CD4-positive, alpha-beta T cell treated with Interleukin-1 beta for 1 hour (primary cell): Measurements from ENCODE around the gene FRMD7.
"Not testable (repeated sequence)": the region's sequence is repeated elsewhere in the genome, so short reads cannot be mapped to it uniquely, and the experiment has no call there.

Source experiments
- DNase-seq, 2 donors: peaks; one replicate each; pipeline ENCODE4 v3.0.0-alpha.2; 2020 to 2022

The FRMD7 gene, protein sequence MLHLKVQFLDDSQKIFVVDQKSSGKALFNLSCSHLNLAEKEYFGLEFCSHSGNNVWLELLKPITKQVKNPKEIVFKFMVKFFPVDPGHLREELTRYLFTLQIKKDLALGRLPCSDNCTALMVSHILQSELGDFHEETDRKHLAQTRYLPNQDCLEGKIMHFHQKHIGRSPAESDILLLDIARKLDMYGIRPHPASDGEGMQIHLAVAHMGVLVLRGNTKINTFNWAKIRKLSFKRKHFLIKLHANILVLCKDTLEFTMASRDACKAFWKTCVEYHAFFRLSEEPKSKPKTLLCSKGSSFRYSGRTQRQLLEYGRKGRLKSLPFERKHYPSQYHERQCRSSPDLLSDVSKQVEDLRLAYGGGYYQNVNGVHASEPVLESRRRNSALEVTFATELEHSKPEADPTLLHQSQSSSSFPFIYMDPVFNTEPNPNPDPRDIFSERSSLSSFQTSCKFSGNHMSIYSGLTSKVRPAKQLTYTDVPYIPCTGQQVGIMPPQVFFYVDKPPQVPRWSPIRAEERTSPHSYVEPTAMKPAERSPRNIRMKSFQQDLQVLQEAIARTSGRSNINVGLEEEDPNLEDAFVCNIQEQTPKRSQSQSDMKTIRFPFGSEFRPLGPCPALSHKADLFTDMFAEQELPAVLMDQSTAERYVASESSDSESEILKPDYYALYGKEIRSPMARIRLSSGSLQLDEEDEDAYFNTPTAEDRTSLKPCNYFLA

DNA sequence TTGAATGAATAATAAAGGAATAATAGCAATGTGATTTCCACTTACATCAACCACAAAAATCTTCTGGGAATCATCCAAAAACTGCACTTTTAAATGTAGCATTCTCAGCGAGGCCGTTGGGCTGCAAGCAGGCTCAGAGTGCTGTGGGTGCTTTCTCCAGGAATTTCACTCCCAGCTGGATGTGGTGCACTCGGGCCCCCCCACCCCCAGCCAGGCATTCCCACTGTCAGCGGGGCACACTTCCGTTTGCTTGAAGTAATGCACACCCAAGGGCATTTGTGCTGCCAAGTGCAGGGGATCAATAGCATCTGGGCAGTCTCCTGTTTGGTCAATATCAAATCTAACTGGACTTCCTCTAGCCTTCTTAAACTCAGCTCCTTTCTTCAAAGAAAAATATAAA is at the start of gene FRMD7:
Gene FRMD7 (minus strand): TSS at position 278 of the 400 bp plus-strand sequence. CDS start 176 bp downstream, at position 102.
- DNase-seq, result no peak

DNA sequence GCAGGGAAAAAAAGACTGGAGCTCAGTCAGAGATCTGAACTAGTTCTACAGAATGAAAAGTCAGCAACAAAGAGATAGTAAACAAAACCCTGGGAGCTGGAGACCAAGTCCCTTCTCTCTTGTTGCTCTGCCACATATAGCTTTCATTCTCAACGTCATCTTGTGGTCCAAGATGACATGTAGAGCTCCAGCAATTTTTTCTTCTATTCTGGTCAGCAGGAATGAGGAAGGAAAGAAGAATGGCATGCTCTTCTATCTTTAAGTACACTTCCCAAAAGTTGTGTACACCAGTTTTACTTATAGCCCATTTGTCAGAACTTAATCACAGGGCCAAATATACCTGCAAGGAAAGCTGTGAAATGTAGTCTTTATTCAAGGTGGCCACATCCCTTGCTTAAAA is 45.8 kb upstream of the FRMD7 start:
- DNase-seq, result no peak

DNA sequence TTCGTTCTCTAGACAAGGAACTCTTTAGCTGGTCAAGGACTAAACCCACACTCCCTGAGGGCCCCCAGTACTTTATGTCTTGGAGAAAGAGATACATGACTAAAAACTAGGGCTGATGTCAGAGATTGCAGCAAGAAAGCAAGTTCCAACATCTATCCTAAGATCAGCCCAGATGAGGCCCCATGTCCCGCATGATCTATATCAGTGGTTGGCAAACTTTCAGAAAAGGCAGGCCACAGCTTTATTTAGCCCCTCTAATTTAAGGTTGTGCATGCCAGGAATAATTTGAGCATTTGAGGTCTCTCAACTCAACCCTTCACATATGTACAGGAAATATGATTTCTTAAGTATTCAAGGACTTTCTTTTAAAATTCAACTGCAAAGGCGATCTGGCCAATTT is 44.1 kb upstream of the FRMD7 start:
- DNase-seq, result no peak

DNA sequence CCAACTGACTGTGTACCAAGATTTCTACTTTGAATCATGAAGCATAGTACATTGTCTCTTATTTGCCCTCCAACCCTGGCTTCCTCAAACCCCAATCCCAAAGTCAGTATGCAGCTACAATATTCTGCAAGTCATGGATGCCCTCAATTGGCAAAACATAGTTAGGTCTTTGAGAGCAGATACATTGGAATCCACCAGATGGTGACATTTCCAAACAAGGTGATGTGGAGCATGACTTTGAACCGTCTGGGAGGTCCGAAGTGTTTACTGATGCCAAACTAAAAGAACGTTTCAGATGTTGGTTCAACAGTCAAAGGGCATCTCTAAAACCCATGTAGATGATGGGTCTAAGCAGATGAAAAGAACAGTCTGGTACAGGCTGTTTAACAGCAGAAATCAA is 43.7 kb upstream of the FRMD7 start:
- DNase-seq, result no peak

DNA sequence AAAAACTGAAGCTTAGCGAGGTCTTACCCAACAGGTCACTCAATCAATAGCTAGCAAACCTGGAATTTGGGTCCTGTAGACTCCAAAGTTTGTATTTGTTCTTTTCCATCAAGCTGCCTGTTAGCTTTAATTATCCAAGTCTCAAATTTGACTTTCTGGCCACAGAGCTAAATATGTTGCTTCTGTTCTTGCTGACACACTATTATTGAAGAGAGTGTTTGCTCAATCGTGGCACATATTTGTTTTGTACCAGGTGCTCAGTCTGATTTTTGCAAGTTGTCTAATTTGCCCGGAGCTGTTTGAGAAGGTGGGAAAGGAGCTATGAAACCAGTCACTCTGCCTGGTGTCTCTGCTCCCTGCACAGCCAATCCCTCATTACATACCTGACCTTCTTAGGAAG is 41.7 kb upstream of the FRMD7 start:
- no peak for DNase-seq

DNA sequence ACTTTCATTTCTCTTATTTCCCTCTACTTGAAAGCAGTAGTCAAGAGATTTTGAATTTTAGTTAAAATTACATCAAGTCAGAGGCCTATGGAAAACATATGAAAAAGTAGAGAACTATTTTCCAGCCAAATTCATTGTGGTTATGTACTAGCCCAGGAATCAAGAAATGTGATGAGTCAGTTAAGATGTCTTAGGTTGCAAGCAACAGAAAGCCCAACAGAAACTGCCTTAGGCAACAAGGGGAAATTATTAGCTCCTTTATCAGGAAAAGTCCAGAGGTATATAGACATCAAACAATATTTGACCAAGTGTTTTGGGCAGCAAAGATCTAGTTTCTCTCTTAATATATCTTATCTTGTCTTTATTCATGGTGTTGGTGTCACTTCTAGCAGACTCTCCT is 37.8 kb upstream of the FRMD7 start:
- no peak for DNase-seq

DNA sequence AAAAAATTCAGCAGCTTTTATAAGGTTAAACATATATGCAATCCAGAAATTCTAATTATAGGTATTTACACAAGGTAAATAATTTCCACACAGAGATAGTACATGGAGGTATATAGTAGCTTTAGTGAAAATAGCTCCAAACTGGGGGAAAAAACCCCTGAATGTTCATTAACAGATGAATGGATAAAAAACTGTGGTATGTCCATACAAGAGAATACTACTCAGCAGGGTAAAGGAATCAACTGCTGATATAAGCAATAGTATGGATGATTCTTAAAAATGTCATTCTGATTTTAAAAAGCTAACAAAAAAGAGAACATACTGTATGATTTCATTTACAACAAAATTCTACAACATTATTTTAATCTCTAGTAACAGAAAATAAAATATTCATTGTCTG is 37.2 kb upstream of the FRMD7 start:
- no peak for DNase-seq

DNA sequence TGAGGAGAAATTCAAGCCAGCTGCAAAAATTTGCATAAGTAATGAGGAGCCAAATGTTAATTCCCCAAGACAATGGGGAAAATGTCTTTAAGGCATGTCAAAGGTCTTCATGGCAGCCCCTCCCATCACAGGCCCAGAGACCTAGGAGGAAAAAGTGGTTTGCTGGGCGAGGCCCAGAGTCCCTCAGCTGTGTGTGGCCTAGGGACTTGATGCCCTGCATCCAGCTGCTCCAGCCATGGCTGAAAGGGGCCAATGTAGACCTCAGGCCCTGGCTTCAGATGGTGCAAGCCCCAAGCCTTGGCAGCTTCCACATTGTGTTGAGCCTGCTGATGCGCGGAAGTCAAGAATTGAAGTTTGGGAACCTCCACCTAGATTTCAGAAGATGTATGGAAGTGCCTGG is 35.3 kb upstream of the FRMD7 start:
- not testable (repeated sequence) for DNase-seq

DNA sequence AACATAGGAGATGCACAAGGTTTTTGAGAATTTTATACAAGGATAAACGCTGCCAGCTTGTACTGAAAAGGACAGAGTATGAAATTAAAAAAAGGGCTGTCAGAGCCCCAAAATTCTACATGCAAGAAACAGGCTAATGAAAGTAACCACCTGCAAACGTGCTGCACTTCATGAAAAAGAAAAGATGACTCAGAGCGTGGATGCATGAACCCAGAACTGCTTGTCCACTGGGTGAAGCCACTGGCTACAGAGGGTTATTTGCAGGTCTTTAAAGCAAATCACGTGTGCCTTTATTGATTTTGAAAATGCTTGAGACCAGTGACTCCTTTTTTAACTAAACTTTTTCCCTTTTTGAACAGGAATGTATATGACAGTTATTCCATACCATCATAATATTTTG is 25.3 kb upstream of the FRMD7 start:
- no peak for DNase-seq

DNA sequence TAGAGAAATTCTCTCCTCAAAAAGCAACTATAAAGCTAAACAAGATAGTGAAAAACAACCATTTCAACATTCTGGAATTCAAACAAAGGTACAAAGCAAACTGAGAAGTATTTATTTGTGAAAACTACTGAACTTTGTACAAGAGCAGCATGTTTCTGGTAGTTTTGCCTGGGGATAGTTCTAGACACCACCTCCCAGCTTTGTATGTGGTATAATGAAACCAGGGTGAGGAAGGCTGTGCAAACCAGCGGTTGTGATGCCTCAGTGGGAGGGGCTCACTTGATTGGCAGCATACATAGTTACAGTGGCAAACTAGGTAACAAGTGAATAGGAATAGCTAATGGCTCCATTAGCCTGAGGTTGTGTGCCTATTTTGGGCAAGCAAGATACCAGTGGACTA is 18.6 kb upstream of the FRMD7 start:
- DNase-seq, result no peak

DNA sequence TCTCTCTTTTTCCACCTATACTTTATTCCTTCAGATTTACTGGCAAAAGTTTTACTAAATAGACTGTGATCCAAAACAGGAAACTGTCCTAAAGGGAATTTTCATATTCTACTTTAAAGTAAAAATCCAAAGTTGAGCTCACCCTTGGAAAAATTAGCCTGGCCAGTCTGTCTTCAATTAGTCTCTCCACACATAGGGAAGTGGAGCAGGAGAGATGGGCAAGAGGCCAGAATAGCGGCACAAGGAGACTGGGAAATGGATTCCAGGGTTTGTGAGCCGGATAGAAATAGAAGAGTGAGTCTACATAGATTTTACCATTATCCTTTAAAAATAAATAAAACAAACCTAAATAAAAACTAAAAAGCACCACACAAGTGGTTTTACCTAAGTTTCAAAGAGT is 16.2 kb upstream of the FRMD7 start:
- no peak for DNase-seq

DNA sequence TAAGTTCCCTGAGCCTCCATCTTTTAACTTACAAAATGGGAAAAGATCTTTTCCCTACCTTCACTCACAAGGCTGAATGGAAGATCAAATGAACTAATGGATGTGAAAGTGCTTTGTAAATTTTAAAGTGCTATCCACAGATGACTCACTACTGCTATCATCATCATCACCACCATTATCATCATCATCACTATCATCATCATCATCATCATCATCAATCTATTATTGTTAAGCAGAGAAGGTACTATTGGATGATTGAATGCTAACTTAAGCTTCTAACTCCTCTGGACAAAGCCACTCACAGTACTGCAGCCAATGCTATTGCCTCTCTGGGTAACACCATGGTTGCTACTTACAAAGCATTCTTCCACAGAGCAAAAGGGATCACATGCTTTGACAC is 1.9 kb downstream of the FRMD7 start:
- DNase-seq, result no peak

DNA sequence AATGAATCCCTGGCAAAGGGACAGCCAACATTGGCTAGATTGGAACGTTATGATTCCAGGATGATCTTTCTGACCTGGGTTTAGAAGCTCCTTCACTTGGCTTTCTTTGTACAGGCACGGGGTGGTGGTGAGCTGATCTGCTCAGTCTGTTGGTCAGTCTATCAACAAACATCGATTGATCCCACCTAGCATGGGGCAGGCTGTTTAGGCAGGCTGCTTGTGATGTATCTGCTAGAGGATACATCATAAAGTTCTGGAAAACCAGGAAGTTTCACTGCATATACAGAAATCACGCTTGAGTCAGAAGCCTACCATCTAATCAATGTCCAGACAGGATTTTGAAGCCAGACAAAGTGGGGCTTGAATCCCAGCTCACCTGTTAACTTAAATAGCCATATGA is 6.9 kb downstream of the FRMD7 start:
- no peak for DNase-seq

DNA sequence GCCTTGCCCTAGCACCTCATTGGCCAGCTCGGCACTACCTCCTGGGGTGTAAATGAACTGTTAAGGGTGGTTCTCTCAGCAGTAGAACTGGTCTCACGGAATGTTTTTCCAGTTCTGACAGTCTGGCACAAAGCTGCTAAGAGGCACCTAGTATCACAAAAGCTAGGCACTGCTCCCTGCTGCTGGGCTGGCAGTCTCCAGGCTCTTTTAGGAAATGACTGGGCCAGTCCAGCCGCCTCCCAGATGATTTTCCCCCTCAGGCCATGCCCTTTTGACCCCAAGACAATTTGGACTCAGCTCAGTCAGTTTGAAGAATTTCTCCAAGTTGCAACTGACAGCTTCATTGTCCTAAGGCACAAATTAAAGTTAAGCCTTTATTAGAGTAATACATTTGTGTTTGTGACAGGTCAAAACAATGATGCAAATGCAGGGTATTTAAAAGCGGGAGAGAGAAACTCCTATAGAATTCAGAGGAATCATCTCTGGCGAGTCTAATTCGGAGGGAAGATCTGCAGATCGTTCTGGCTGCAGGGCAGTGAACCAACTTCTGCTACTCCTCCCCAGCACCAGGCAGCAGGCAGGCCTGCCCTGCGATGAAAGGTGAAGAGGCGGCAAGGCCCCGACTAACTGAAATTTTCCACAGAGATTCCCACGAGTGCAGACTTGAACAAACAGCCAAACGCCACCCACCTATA is 7.9 kb downstream of the FRMD7 start:
- no peak for DNase-seq

DNA sequence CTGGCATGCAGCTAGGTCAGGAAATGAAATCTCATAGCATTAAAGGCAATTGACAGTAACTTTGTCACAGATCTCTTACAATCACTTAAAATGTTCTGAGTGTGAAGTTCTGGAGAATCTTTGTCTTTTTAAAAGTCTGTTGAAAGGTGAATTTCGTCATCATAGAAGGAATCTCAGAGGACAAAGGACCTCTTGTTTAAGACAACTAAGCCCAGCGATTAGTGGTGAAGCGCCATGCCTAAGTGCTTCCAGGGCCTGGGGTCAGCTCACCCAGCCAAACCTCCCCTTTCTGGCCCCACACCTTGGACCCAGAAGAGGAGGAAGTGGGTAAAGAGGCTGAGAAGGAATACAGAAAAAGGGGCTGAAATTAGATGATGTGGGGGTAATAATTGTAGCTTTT is 8.5 kb downstream of the FRMD7 start:
- no peak for DNase-seq

DNA sequence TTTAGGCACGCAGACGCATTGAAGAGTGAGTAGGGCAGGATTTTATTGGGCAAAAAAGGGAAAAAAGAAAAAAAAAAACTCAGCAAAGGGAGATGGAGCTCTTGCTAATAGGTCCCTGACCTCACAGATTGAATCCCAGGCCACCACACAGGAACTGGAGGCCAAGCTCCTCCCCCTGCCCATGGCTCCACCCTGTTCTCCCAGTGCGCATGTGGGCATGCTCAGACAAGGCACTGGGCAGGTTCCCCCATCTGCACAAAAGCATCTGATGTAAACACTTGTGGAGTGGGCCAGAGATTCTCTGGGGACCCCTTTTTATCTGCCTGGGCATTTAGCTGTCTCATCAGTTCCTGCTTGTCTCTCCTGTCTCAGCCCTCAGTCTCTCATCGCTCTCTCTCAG is 9.5 kb downstream of the FRMD7 start:
- DNase-seq, result no peak

DNA sequence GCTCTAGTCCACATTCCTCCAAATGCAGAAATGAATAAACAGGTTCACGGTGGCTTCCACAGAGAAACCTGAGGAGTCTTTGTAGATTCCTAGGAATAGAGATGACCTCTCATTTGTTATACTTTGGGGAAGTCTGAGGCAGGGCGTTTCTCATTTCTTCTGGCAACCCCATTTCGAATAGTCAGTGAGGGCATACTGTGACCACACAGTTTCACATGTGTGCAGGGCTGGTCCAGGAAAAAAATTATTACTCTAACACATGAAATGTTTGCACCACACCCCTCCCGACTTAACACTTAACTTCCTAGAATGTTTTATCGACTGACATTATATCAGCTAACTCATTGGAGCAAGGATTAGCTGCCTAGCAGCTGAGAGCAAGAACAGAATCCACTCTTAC is 12.0 kb downstream of the FRMD7 start:
- no peak for DNase-seq

DNA sequence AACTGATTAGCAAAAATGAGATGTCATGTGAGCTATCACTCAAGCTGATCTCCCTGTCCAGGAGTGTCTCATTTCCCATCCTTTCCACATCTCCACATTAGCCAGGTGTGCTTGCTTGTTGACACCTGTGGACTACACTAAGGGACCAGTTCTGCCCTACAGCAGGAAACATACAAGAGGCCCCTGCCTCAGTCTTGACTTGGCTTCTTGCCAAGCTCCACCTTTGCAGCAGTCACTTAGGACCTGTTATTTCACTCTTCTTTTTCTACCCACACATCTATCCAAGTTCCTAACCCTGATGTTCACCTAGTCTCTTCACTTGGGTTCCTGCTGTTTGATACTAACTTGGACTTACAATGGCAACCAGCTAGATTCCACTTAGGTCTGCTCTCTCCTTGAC is 13.2 kb downstream of the FRMD7 start:
- DNase-seq, result no peak

DNA sequence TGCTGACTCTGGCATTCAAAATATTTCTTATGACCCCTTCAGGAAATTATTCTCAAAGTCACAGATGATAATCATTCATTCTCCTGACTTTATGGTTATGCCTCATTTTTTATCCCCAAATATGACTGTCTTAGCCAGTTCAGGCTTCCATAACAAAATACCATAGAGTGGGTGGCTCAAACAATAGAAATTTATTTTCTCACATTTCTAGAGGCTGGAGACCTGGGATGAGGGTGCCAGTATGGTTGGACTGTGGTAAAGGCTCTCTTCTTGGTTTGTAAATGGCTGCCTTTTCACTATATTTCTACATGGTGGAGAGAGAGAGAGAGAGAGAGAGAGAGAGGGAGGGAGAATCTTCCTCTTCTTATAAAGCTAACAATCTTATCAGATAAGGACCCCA is 20.5 kb downstream of the FRMD7 start:
- no peak for DNase-seq

DNA sequence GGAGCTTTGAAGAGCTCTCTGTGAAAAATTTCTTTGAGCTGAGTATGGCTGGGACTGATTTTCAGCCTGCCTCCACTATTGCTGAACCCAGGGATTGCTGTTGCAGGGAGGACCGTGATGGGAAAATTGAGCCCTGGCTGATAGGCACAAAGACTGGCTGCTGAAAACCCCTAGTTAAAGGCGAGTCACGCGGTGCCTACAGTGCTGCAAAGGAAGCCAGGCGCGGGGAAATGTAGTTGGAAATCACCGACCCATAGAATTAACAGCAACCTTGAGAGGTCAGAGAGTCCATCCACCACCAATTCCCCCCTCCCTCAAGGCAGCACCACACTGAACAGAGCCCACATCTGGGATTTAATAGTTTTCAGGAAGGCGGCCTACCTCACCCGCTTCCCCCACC is 26.0 kb downstream of the FRMD7 start:
- no peak for DNase-seq

DNA sequence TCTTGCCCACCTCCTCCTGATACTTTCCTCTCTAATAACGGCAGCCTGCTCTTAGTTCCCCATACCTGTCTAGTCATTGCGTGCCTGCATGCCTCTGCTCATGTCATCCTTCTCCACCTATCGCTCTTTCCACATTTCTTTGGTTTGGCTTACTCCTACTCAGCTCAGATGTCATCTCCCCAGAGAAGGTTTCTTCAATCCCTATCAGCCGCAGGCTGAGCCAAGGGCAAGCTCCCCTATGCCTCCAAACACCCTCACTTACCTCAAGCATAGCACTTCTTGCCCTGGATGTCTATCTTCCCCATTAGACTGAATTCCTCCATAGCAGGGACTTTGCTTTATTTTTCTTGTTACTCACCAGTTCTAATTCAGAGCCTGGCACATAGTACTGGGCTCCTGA is 26.6 kb downstream of the FRMD7 start:
- DNase-seq, result no peak

DNA sequence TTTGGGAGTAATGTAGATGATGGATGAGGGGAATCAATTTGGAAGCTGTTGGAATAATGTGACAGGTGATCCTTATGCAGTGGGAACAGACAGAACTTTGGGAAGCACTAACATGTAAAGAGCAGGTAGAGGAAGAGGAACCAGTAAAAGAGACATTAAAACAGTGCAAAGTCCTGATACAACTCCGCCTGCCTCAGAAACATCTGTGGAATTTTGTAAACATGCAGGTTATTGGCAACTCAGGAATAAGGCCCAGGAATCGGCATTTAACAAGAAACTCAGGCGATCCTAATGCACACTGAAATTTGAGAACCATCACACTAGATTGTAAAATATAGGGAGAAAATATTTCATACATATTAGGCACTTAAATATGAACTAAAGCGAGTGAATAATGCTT is 29.1 kb downstream of the FRMD7 start:
- DNase-seq, result not testable (repeated sequence)

DNA sequence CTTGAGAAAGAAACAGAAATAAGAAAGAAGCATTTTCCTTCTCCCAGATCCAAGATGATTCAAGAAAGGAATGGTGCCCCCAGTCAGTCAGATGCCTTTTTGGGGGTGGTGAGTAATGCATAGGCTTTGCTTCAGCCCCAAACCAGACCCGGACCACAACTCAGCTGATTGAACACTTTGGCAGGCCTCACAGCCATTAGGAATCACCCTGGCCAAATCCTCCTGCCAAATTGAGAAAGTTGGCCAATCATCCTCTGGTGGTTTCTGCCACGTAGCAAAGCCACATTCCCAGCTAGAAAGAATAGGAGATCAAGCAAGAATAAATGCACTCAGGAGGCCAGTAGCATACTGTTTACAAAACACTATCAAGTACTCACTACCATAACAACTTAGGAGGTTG is 33.7 kb downstream of the FRMD7 start:
- no peak for DNase-seq

DNA sequence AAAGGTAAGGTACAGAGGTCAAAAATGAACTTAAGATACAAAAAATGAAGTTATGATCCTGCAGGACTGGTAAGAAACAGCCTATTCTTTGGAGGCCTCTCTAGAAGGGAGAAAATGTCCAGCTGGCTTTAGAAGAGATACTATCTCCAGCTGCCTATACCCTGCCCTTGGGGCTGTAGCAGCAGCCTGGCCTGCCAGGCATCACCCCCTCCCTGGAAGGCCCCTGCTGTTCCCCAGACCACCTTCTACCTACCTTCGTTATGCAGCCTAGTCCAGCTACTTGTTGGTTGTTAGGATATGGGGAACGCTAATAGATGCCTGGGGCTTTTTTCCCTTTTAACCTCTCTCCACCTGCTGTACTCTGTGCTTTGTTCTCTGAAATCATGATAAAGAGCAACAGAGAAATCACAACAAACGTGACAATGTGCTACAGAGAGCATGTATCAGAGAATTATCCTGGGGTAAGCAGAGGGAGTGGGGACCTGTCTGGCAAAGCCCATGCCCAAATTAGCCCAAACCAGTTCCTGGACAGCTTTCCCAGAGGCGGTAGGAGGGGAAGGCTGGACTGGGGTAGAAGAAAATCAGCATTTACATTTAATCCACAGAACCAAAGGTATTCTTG is 34.5 kb downstream of the FRMD7 start:
- DNase-seq, result no peak
